ENCODE measurements around the gene TWF2. TPM values are rescaled to one million over a fixed set of nuclear protein-coding genes. Genes with fewer than 3 reads are reported as not detected.
A peak's percentile ranks its signal among the peaks of the same experiment; 100 is the strongest.

TWF2 gene
- total and polyA plus RNA-seq, 9 of the 15 experiments (the other 6 are each of a cell fraction or from before 2014, with no cell fraction given), result 0.11 to 61.9 (median 29.7) TPM

- no peak; a peak in 2 of 4 replicates for TF ChIP-seq ZNF639 (CRISPR knock-in tag; conservative IDR thresholded peaks at IDR 0.05 in 1 of 2, IDR thresholded peaks at IDR 0.05 in 1 of 2)
- TF ChIP-seq NFE2L1 (tag; IDR thresholded peaks at IDR 0.05; ENCODE audit: borderline replicate concordance, low read depth), result no peak
- no peak for TF ChIP-seq LARP7 (IDR thresholded peaks at IDR 0.05)
- TF ChIP-seq ZNF561 (CRISPR knock-in tag; conservative IDR thresholded peaks at IDR 0.05), result no peak
- TF ChIP-seq ZBTB43 (CRISPR knock-in tag; IDR thresholded peaks at IDR 0.05), result 0 out of 2 replicates have a peak, but pooled peaks have one; percentile 32
- TF ChIP-seq ZNF277 (CRISPR knock-in tag; IDR thresholded peaks at IDR 0.05; ENCODE audit: borderline replicate concordance), result no peak
- TF ChIP-seq MGA (IDR thresholded peaks at IDR 0.05), result 0 out of 2 replicates have a peak, but pooled peaks have one; percentile 23
- TF ChIP-seq GATAD2B (IDR thresholded peaks at IDR 0.05; ENCODE audit: borderline replicate concordance), result peak; percentile 10; the same call in 1 of the 2 replicates
- TF ChIP-seq ZNF280B (CRISPR knock-in tag; IDR thresholded peaks at IDR 0.05), result no peak
These were observed 39.1 kb upstream of the TWF2 start (continued) for GRCh38 chr3:52277972-52278509.

Data from K562 (cell line).